GM12892 (cell line): Measurements from ENCODE around the gene DYNLL1.

Source experiments
- POLR2A ChIP-seq: IDR thresholded peaks from 2 replicates; pipeline ENCODE4 v1.6.1; 2011; ENCODE audit warnings: low read depth, low read length, control low read depth
- POLR2AphosphoS5 ChIP-seq: IDR thresholded peaks from 2 replicates; pipeline ENCODE4 v1.6.1; 2011; ENCODE audit warnings: low read depth, low read length, control low read depth

GRCh38 chr12:120529641-120530417 is 33.9 kb downstream of the DYNLL1 start:
- TF ChIP-seq POLR2A (no peak), POLR2AphosphoS5 (no peak)
